B cell (primary cell): ENCODE results near the gene EIPR1. TPM values are rescaled to one million over a fixed set of nuclear protein-coding genes. Genes with fewer than 3 reads are reported as not detected.
A peak's percentile ranks its signal among the peaks of the same experiment; 100 is the strongest.

Experiments used
- ATAC-seq: fragments of 200-7000 bp; cut with Tn5 transposase; one replicate; pipeline ENCODE4 v1.10.0; 2021; ENCODE audit warnings: low read depth, mild to moderate bottlenecking, moderate number of reproducible peaks, moderate library complexity
- CTCF ChIA-PET: fragments of 350-600 bp; sonication (Branson Sonifier 250); formaldehyde crosslinking; loops from one replicate; lab custom pipeline; 2021; ENCODE audit warnings: antibody characterized with exemption, inconsistent platforms; lab: Charles Lee
- POLR2A ChIA-PET: fragments of 350-600 bp; sonication (Branson Sonifier 250); formaldehyde crosslinking; loops from one replicate; lab custom pipeline; 2021; ENCODE audit warnings: antibody characterized with exemption; lab: Charles Lee
- DNase-seq: peaks from one replicate; pipeline ENCODE4 v3.0.0; 2013
- H2AFZ ChIP-seq: 2 replicates; pipeline ENCODE4 v1.6.1; 2012; ENCODE audit warnings: mild to moderate bottlenecking, low read depth, low read length; ENCODE audit not compliant: insufficient read depth, poor library complexity, severe bottlenecking
- H3K27ac ChIP-seq, 2 donors: 1 replicate in 1 of 2; 2 replicates in 1 of 2; pipeline ENCODE4 v1.5.1; 2012 to 2013; ENCODE audit warnings: low read length in 2 of 2, mild to moderate bottlenecking in 2 of 2, moderate library complexity in 1 of 2
- H3K27me3 ChIP-seq, 4 experiments: fragments of 200-600 bp in 1 of 4; sonication (generic) in 1 of 4; replicated peaks in 1 of 4; 1 replicate in 2 of 4; 2 replicates in 2 of 4; pipeline versions ENCODE4 v1.6.1 to v1.7.0; 2013 to 2016; ENCODE audit warnings: low read length in 3 of 4, mild to moderate bottlenecking in 2 of 4, mixed read lengths in 1 of 4, moderate library complexity in 1 of 4; ENCODE audit not compliant: insufficient read depth in 4 of 4, control insufficient read depth in 3 of 4; ENCODE audit errors: control extremely low read depth in 1 of 4
- H3K36me3 ChIP-seq, 2 experiments: replicated peaks in 1 of 2; 1 replicate in 1 of 2; 2 replicates in 1 of 2; pipeline versions ENCODE4 v1.6.1 to v1.7.1; 2013; ENCODE audit warnings: low read length in 1 of 2; ENCODE audit not compliant: insufficient read depth in 2 of 2, control insufficient read depth in 1 of 2; ENCODE audit errors: control extremely low read depth in 1 of 2, extremely low read depth in 1 of 2
- H3K4me1 ChIP-seq, 2 donors: fragments of 200-600 bp in 1 of 2; sonication (generic) in 1 of 2; 1 replicate in 1 of 2; 2 replicates in 1 of 2; pipeline versions ENCODE4 v1.5.1 to v1.6.1; 2013 to 2017; ENCODE audit warnings: low read length in 2 of 2; ENCODE audit not compliant: control insufficient read depth in 2 of 2, insufficient read depth in 2 of 2
- H3K4me2 ChIP-seq: replicated peaks from 2 replicates; pipeline ENCODE3; 2012; ENCODE audit warnings: mild to moderate bottlenecking, low read depth, low read length; ENCODE audit not compliant: poor library complexity, severe bottlenecking
- H3K4me3 ChIP-seq, 5 experiments: fragments of 200-600 bp in 1 of 5; sonication (generic) in 1 of 5; 1 replicate in 3 of 5; 2 replicates in 2 of 5; pipeline versions ENCODE4 v1.5.1 to v1.7.0; 2011 to 2016; ENCODE audit warnings: low read length in 4 of 5, mild to moderate bottlenecking in 4 of 5, low read depth in 2 of 5, control low read depth in 1 of 5, moderate library complexity in 1 of 5; ENCODE audit not compliant: insufficient read depth in 1 of 5; ENCODE audit errors: control extremely low read depth in 1 of 5, extremely low read depth in 1 of 5
- H3K79me2 ChIP-seq: fragments of 200-600 bp; sonication (generic); one replicate; pipeline ENCODE4 v1.6.0; 2016; ENCODE audit warnings: low read length; ENCODE audit not compliant: control insufficient read depth, insufficient read depth
- H3K9ac ChIP-seq: fragments of 200-600 bp; sonication (generic); 2 replicates; pipeline ENCODE4 v1.6.1; 2017; ENCODE audit warnings: mild to moderate bottlenecking, low read length, moderate library complexity
- H3K9me3 ChIP-seq, 3 donors: one replicate each; pipeline versions ENCODE4 v1.6.1 to v1.7.1; 2013; ENCODE audit warnings: low read length in 2 of 3; ENCODE audit not compliant: control insufficient read depth in 2 of 3, insufficient read depth in 1 of 3; ENCODE audit errors: control extremely low read depth in 1 of 3
- H4K20me1 ChIP-seq: 2 replicates; pipeline ENCODE4 v1.6.0; 2012; ENCODE audit warnings: mild to moderate bottlenecking, low read length; ENCODE audit not compliant: insufficient read depth, control insufficient read depth, poor library complexity, severe bottlenecking
- H3K27ac Mint-ChIP-seq: one replicate; pipeline ENCODE4 v1.8.0; 2021; ENCODE audit warnings: mixed read lengths
- H3K27me3 Mint-ChIP-seq: one replicate; pipeline ENCODE4 v1.8.0; 2021; ENCODE audit warnings: mixed read lengths
- H3K4me1 Mint-ChIP-seq: one replicate; pipeline ENCODE4 v1.8.0; 2021; ENCODE audit warnings: mixed read lengths
- H3K4me3 Mint-ChIP-seq: one replicate; pipeline ENCODE4 v1.8.0; 2021; ENCODE audit warnings: mixed read lengths
- H3K9me3 Mint-ChIP-seq: one replicate; pipeline ENCODE4 v1.8.0; 2022; ENCODE audit warnings: mixed read lengths; ENCODE audit not compliant: insufficient read depth
- CTCF ChIP-seq: fragments of 200-600 bp; IDR thresholded peaks from one replicate; pipeline ENCODE4 v1.8.0; 2022; ENCODE audit warnings: antibody characterized with exemption, mild to moderate bottlenecking
- EZH2 ChIP-seq: IDR thresholded peaks from 2 replicates; pipeline ENCODE4 v1.6.1; 2012; ENCODE audit warnings: borderline replicate concordance, low read depth, mild to moderate bottlenecking, moderate library complexity, low read length; ENCODE audit not compliant: insufficient read depth, poor library complexity, severe bottlenecking
- whole genome bisulfite sequencing: methylation state at CpG from one replicate; pipeline ENCODE4 v1.1.5; 2013; ENCODE audit warnings: missing lambda C conversion rate; ENCODE audit not compliant: insufficient coverage; 5-methylcytosine and 5-hydroxymethylcytosine counted together
- intact Hi-C: fragments of 100-400 bp; cut with micrococcal nuclease; formaldehyde crosslinking; loops from one replicate; pipeline ENCODE4 v1.10.0; 2022
- polyA plus RNA-seq: library from polyadenylated mRNA; depleted of rRNA; stranded (reverse); fragments of >200 nt; gene quantifications from 2 replicates; pipeline ENCODE4 v1.2.3, GENCODE V29; 2012
- total RNA-seq, 2 donors: library from RNA; stranded (reverse); fragments of 120-200 nt in 1 of 2; gene quantifications; 1 replicate in 1 of 2; 2 replicates in 1 of 2; pipeline versions ENCODE4 v1.2.3 to v1.2.4, GENCODE V29; 2013 to 2022

Gene EIPR1
- total and polyA plus RNA-seq, 2 donors (not counting 1 experiment from before 2014, with no cell fraction given) = 31.8 to 37.0 TPM

- intact Hi-C loops = no loop called here
- Histone ChIP-seq H3K27me3 (no peaks in the 10 kb centered on the region), H4K20me1 (no peaks in the 10 kb centered on the region), H3K27ac (peak overlapping the region in 1 of 2 donors; percentile 23), H3K4me1 (peaks cover 20 to 68% of the 10 kb centered on the region in 2 donors), H3K79me2 (no peaks in the 10 kb centered on the region), H3K36me3 (no peaks in the 10 kb centered on the region), H3K4me3 (no peak overlapping the region), H3K9me3 (peaks cover 0 to 20% (median 2%) of the 10 kb centered on the region in 3 donors), H3K4me2 (peak overlapping the region; percentile 29), H3K9ac (no peak overlapping the region), H2AFZ (no peak overlapping the region)
- Mint-ChIP-seq H3K9me3 (peaks cover 12% of the 10 kb centered on the region), H3K27ac (no peak overlapping the region), H3K4me1 (peaks cover 31% of the 10 kb centered on the region), H3K4me3 (no peak overlapping the region), H3K27me3 (no peaks in the 10 kb centered on the region)
- CTCF ChIA-PET = interaction anchor here (0.6 kb wide), 1 partner anchor 503 kb away, joined by 3 read pairs; no protein-coding TSS in a partner anchor
- POLR2A ChIA-PET = no interaction called here
- no peak for TF ChIP-seq CTCF
- no peak for DNase-seq
- 77% methylated on average over 9 of the region's 15 CpGs for WGBS
- no peak for ATAC-seq
These were observed 228.0 kb downstream of the EIPR1 start for GRCh38 chr2:3149441-3150217.

GRCh38 chr2:3148716-3149115 is 228.9 kb downstream of the EIPR1 start:
- Histone ChIP-seq H3K9ac (no peak overlapping the region), H2AFZ (peak overlapping the region; percentile 14), H3K36me3 (no peaks in the 10 kb centered on the region), H3K4me3 (no peak overlapping the region), H3K9me3 (peaks cover 0 to 15% (median 2%) of the 10 kb centered on the region in 3 donors), H3K27me3 (no peaks in the 10 kb centered on the region), H4K20me1 (no peaks in the 10 kb centered on the region), H3K27ac (no peak overlapping the region), H3K4me1 (peaks cover 20 to 59% of the 10 kb centered on the region in 2 donors), H3K79me2 (peaks cover 2% of the 10 kb centered on the region), H3K4me2 (peak overlapping the region; percentile 29)
- ChIA-PET POLR2A (no interaction called here), CTCF (no interaction called here)
- no peak for DNase-seq
- TF ChIP-seq EZH2 (no peak), CTCF (no peak)
- 41% methylated on average over 14 of the region's 17 CpGs for WGBS
- ATAC-seq = no peak
- Mint-ChIP-seq H3K9me3 (peaks cover 12% of the 10 kb centered on the region), H3K4me3 (no peak overlapping the region), H3K27me3 (no peaks in the 10 kb centered on the region), H3K27ac (no peak overlapping the region), H3K4me1 (peaks cover 27% of the 10 kb centered on the region)
- intact Hi-C loops = no loop called here
